GM21717 (cell line): ENCODE data around the gene CCM2.
"Not testable (repeated sequence)": the region's sequence is repeated elsewhere in the genome, so short reads cannot be mapped to it uniquely, and the experiment has no call there.

Source experiments
- ATAC-seq: cut with Tn5 transposase; IDR thresholded peaks from one replicate; pipeline ENCODE4 v1.9.1; 2021; ENCODE audit warnings: mild to moderate bottlenecking, moderate library complexity; ENCODE audit not compliant: unreplicated experiment

Gene CCM2

DNA sequence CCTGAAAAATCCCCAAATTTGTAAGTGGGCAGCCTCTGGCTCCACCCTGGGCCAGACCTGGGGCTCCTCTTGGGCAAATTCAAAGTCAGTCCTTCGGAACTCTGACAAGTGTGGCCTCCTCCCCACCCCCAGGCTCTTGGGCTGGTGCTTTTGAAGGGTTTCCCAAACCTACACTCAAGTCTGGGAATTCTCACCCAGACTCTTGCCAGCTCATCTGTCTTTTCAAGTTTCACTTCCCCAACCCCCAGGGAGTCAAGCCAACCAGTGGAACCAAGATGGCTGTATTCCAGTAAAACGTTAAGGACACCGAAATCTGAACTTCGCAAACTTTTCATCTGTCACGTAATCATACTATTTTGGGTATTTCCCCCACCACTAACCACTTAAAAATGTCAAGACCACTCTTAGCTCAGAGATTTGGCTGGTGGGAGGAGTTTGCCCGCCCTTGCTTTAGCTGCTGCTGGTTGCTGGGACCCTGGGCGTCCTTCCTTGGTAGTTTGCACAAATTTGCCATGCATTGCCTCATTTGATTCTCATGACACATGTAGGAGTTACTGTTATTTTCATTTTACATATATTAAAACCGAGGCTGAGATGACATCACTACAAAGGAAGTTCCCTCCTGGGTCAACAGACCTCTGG, 19.5 kb upstream of the CCM2 start:
- peak; percentile 47 for ATAC-seq

DNA sequence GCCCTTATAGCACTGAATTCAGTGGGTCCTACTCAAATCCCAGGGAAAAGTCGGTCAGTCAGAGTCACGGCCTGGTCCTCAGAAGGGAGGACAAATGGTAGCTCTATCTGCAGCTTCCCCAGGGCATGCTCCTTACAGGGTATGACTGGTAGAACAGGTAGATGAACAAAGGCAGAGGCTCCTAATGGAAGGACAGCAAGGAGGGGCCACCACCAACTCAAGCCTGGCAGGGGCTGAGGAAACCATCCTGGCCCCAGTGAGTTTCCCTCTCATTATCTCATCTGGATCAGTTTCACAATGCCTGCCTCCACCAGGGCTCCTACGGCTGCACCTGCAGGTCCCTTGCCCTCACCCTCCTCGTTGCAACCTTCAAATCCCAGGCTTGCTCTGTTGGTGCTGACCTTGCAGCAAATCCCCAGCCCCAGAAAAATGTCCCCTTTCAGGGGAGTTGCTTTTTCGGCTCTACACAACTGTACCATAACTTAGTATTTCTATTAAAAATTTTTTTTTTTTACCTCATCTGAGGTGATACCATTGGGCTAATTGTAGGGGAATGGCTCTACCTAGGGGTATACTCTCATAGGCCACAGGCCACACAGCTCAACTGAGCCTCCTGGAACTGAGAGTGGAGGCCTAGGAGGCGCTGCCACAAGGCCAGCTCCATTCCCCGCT, 18.8 kb upstream of the CCM2 start:
- ATAC-seq: peak; percentile 0

DNA sequence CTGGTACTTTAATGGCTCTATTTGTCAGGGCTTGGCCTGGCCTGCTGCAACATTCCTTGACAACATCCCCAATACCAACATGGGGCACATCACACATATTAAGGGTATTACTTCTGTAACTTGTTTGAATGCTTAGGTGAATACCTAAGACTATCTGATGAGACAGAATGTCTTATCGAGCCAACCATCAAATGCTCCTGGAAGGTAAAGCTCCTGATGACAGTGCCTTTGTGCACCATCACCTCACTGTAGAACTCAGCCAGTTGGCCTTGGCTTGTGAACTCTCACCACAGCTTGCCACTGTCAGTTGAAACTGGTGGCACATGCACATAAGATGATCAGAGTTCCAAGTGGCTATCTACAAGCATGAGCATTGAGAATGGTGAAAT, 17.5 kb upstream of the CCM2 start:
- ATAC-seq: no peak

DNA sequence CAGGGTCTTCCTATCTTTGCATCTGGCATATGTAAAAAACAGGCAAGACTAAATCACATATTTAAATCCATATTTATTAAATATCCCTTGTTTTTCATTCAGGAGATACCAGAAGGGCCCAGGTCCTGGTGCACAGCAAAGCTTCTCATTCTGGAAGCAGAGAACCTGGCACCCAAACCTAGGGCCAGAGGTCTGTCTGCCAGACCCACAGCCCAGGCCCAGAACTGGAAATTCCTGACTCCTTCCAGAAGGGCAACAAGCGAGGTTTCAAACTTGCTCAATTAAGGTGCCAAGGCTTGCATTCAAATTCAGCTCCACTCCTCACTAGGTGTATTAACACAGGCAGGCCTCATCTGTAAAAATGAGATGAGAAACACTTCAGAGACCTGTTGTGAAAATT, 17.0 kb upstream of the CCM2 start:
- no peak for ATAC-seq

DNA sequence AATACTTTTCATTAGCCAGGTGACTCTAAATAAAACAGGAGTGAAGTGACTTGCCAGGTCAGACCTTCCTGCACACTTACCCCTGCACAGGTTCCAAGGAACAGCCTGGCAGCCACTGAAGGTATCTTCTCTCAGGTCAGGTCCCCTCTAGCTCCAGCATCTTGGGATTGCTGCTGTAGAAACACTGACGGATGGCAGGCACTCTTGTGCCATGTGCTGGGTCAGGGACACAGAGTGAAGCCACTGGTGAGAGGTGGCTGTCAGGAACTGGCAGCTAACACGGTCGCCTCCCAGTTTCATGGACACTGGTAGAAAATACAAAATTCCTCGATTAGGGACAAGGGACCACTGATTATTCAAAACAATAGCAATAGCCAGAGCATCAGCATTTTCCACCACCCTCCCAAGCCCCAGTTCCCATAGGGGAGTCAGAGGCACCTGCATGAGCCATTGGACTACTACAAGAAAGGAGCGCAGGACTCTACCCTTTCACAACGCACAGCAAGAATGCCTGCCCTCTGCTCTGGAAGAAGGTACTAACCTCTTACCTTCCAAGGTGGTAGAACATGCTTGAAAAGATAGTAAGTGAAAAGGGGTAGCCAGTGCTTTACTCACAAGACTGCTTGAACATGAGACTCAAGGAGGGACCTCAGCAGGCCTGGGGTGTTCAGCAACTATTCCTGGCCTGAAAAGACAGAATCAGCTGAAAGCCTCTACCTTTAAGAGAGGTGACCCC, 16.1 kb upstream of the CCM2 start:
- no peak for ATAC-seq

DNA sequence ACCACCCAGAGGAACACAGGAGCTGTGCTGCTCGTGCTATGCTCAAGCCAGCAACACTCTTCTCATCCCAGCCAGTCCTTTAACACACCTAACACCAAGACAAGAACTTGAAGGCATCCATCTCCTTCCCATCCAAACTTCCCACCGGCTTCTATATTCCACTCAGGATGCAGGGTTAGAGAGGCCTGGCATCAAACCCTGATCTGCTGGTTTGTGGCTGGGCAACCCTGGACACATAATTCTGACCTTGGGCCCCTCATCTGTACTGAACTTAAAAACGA, 15.6 kb upstream of the CCM2 start:
- no peak for ATAC-seq

DNA sequence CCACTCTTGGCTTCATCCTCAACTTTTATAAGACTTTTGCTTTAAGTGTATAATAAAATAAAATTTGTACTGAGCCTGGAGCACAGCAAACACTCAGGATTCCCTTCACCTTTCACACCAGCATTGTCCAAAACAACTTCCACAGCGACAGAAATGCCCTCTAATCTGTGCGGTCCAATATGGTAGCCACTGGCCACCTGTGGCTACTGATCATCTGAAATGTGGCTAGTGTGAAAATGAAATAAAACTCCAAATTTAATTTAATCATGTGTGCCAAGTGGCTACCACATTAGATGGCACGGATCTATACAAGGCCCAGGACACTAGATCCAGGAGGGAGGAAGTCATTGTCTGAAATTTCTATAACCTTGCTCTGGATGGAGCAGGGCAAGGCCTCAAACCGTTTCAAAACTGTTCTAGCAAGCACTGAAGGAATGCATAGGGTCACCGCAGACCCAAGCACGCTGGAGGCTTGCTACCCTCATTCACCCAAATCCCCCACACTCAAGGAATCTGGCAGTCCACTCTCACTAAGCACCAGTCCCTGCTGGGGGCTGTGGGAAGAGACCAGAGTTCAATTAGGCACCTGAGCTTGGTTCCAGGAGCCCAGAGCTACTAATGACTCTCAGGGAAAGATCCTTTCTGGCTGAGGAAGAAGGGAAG, 14.8 kb upstream of the CCM2 start:
- no peak for ATAC-seq

DNA sequence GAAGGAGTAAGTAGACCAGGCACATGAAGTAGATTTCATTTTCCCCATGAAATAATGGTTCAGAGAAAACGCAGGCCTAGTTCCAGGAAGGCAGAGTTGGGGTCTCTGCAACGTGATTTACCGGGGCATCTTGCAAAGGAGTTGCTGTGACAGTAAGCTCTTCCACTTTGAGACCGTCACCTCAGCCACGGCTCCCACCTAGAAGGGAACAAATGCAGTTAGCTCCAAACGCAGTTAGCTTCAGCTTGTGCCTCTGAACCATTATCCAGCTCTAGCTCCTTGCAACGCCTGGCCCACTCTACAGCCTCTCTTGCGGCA, 14.1 kb upstream of the CCM2 start:
- ATAC-seq: no peak

DNA sequence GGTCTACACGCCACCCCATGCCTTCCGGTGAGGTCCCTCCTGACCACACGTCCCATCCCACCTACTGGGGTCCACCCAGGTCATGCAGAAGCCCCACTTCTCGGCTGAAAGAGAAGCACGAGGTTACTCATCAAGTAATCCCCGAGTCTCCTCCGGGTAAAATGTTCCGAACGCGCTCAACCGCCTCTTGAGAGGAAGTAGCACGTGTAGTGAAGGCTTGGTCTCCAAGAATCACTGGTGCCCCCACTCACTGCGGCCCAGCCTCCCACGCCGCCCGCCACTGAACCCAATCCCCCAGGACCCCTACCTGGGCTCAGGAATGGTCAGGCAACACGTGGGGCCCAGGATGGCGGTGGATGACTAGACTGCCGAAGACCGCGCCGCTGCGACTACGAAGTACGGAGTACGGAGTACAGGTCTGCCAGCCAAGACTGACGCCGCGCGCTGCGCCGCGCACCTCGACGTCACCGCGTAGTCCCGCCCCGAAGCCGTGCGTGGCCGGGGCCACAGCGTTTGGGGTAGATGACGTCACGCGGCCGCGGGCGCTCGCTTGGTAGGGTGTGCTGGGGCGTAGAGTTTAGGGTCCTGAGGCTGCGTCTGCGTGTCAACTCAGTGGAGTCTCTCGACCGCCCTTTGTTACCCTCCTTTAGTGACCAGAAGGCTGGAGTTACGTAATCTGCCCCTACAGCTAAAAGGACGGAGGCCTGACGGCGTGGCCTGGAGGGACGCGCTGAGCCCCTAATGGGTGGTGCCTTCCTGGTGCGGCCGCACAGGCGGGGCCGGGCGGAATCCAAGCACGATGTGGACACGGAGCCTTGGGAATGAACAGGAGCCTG, 13.6 kb upstream of the CCM2 start:
- peak; percentile 85 for ATAC-seq

DNA sequence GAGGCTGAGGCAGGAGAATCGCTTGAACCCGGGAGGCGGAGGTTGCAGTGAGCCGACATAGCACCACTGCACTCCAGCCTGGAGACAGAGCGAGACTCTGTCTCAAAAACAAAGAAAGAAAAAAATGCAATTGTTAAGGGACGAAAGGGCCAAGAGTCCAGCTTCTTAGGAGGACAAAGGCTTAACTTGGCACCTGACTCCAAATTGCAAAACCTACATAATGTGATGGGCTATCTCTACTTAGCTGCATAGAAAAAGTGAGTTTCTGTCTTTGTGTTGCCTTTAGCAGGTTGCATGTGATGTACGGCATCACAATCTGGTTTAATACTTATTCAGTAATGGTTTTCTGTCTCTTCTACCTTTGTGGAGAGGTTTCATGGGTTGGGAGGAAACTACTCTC, 12.5 kb upstream of the CCM2 start:
- no peak for ATAC-seq

DNA sequence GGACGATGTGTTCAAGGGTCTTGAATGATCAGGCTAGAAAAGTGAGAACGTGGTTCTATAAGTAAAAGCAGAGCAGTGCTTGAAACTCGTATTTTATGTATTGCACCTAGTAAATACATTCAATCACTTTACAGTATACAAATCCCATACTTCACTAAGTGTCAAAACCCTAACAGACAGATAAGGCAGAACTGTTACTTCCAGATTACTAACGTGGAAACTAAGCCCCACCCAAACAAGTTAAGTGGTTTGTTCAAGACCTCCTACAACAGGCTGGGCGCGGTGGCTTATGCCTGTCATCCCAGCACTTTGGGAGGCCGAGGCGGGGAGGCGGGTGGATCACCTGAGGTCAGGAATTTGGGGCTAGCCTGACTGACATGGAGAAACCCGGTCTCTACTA, 12.0 kb upstream of the CCM2 start:
- ATAC-seq: no peak

DNA sequence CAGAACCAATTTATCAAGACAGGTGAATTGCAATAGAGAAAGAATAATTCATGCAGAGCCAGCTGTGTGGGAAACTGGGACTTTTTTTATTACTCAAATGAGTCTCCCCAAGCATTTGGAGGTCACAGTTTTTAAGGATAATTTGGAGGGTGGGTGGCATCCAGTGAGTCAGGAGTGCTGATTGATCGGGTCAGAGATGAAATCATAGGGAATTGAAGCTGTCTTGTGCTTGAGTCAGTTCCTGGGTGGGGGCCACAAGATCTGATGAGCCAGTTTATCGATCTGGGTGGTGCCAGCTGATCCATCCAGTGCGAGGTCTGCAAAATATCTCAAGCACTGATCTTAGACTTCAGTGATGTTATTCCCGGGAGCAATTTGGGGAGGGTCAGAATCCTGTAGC, 11.3 kb upstream of the CCM2 start:
- ATAC-seq: no peak

DNA sequence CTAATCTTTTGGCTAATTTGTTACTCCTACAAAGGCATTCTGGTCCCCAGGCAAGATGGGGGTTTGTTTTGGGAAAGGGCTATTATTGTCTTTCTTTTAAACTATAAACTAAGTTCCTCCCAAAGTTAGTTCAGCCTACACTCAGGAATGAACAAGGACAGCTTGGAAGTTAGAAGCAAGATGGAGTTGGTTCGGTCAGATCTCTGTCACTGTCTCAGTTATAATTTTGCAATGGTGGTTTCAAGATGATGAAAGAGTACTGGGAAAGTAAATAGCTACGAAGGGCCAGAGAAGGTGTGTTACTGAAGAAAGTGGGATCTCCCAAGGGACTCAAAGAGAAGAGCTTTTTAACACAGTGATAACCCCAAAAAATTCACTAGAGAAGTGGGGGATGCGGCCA, 10.9 kb upstream of the CCM2 start:
- no peak for ATAC-seq

DNA sequence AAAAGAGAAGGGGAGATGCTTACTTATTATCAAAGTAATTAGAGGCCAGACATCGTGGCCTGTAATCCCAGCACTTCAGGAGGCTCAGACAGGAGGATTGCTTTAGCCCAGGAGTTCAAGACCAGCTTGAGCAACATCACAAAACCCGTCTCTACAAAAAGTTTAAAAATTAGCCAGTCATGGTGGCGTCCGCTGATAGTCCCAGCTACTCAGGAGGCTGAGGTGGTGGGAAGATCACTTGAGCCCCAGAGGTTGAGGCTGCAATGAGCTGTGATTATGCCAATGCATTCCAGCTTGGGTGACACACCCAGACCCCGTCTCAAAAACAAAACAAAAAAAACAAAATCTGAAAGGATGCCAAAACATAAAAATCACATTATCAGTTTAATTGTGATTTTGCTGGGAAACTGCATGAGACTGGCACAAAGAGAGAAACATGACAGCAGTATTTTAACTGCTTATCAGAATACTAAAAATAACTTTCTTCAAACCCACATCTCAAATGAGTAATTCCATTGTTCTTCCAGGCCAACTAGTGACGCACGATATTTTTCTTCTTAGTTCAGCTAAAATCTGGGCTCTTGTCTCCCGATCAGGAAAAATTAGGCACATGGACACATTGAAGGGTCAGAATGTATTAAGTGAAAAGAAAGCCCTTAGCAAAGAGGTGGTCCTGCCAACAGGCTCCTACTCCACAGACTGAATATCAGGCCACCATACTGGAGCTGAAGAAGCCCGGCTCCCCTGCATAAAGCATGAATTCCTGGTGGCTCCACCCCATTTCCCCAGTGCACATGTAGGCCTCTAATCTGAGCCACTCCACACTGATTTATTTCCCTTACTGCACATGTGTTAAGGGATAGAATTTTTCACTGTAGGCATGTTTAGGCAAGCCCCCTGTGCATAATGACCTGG, 9.6 kb upstream of the CCM2 start:
- no peak for ATAC-seq

DNA sequence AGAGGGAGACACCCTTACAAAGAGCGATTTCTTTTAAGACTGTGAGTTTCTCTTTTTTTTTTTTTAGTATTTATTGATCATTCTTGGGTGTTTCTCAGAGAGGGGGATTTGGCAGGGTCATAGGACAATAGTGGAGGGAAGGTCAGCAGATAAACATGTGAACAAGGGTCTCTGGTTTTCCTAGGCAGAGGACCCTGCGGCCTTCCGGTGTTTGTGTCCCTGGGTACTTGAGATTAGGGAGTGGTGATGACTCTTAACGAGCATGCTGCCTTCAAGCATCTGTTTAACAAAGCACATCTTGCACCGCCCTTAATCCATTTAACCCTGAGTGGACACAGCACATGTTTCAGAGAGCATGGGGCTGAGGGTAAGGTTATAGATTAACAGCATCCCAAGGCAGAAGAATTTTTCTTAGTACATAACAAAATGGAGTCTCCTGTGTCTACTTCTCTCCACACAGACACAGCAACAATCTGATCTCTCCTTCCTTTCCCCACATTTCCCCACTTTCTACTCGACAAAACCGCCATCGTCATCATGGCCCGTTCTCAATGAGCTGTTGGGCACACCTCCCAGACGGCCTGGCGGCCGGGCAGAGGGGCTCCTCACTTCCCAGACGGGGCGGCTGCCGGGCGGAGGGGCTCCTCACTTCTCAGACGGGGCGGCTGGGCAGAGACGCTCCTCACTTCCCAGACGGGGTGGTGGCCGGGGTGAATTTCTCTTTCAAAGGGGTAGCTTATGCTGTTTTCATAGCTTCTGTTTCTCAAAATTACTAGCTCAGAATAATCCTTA, 7.8 kb upstream of the CCM2 start:
- not testable (repeated sequence) for ATAC-seq

DNA sequence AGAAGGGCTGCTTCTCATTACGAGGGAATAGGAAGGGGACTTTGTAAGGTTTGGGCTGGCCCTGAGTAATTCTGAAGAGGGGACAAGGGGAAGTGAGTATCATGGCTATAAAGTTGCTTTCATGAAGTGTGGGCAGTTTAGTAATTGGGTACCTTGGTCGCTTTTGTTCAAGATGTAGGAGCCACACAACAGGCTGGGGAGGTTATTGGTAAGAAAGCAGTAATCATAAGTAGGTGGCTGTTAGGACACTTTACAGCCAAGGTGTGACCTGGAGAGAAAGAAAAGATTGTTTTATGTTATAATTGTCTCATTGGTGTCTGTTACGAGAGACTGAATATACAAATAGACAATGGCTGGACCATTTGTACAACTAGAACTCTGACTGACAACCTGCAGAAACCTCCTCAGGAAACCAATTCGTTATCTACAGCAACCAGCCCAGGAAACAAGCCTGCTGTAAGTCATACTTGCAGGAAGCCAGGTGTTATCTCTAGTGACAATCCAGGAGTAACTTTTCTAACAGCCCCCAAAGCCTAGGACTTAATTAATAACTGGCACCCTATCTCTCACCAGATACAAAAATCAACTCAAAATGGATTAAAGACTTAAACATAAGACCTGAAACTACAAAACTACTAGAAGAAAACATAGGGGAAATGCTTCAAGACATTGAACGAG, 5.0 kb upstream of the CCM2 start:
- no peak for ATAC-seq

DNA sequence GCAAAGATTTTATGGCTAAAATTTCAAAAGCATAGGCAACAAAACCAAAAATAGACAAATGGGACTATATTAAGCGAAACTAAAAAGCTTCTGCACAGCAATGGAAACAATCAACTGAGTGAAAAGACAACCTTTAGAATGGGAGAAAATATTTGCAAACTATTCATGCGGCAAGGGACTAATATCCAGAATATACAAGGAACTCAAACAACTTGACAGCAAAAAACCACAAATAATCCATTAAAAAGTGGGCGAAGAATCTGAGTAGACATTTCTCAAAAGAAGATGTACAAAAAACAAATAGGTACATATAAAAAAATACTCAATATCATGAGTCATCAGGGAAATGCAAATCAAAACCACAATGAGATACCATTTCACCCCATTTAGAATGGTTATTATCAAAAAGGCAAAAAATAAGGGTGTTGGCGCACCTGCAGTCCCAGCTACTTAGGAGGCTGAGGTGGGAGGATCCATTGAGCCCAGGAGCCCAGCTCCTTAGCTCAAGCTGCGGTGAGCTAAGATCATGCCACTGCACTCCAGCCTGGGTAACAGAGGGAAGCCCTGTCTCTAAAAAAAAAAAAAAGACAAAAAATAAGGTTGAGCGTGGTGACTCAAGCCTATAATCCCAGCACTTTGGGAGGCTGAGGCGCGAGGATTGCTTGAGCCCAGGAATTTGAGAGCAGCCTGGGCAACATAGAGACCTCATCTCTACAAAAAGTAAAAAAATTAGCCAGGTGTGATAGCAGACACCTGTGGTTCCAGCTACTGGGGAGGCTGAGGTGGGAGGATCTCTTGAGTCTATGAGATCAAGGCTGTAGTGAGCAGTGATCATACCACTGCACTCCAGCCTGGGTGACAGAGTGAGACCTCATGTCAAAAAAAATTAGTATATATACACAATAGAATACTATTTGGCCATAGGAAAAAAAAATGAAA, 4.2 kb upstream of the CCM2 start:
- no peak for ATAC-seq
